Measurements from ENCODE around the gene TMIGD3. TPM values are rescaled to one million over a fixed set of nuclear protein-coding genes. Genes with fewer than 3 reads are reported as not detected.

Gene TMIGD3
- total RNA-seq, 2 experiments from 2014 or later = 0.24 TPM; not detected in 1

- Mint-ChIP-seq H3K27ac (no peak overlapping the region), H3K4me3 (no peak overlapping the region), H3K27me3 (peaks cover 3% of the 10 kb centered on the region), H3K9me3 (no peaks in the 10 kb centered on the region), H3K4me1 (ENCODE audit: low read depth) (peaks cover 5% of the 10 kb centered on the region), H3K36me3 (no peaks in the 10 kb centered on the region)
- intact Hi-C loops (cut with micrococcal nuclease) = no loop called here
- POLR2A ChIA-PET = no interaction called here
- CTCF ChIA-PET = interaction anchor here (0.7 to 1.5 kb wide), 2 partner anchors 30 to 263 kb away, joined by 3 to 4 read pairs; no protein-coding TSS in a partner anchor
- DNase-seq = no peak
Observed at GRCh38 chr1:111484391-111485026, 18.9 kb downstream of the TMIGD3 start.

DNA sequence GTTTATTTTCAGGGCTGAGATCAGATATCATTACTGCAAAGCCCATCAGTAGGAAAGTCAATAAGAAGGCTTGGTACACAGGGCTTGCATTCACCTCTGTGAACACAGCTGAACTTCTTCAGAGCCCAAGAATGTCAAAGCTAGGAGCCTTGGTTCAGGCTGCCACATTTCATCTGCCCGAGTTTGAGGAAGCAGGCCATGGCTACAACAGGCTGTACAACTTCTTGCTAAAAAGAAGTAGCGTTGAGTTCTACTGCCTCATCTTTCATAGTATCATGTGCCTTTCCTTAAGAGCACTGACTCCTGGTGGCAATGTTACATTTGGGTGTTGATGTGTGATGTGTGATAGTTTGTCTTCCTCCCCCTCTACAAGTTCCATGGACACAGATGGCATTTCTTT, 19.6 kb downstream of the TMIGD3 start:
- no peak for DNase-seq
- intact Hi-C loops (cut with micrococcal nuclease) = no loop called here
- CTCF ChIA-PET = interaction anchor here (3.8 kb wide), 1 partner anchor 285 kb away, joined by 34 read pairs; no protein-coding TSS in a partner anchor
- Mint-ChIP-seq H3K27me3 (peaks cover 3% of the 10 kb centered on the region), H3K4me3 (no peak overlapping the region), H3K9me3 (no peaks in the 10 kb centered on the region), H3K36me3 (no peaks in the 10 kb centered on the region), H3K27ac (no peak overlapping the region), H3K4me1 (ENCODE audit: low read depth) (peaks cover 5% of the 10 kb centered on the region)
- POLR2A ChIA-PET = no interaction called here

DNA sequence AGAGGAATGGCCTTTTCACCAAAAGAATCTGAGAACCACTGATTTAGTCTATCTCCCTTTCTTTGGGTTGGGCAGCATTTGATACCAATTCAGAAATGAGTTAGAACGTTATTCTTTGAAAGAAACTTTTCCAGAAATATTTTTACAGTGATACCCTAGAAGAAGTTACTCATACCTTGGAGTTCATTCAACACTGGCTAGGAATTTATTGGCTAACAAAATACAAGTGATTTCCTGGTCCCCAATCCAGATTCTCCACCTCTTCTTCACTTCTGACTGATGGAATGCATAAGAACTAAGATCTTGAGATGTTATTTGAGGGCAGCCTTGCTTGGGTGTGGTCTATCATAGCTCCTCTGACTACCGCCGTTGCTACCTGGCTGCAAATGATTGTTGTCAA, 20.3 kb downstream of the TMIGD3 start:
- Mint-ChIP-seq H3K27ac (no peak overlapping the region), H3K9me3 (no peaks in the 10 kb centered on the region), H3K36me3 (peaks cover 4% of the 10 kb centered on the region), H3K4me1 (ENCODE audit: low read depth) (peaks cover 9% of the 10 kb centered on the region), H3K4me3 (no peak overlapping the region), H3K27me3 (no peaks in the 10 kb centered on the region)
- ChIA-PET CTCF (interaction anchor here (1.5 to 3.8 kb wide), 5 partner anchors 25 to 285 kb away, joined by 3 to 34 read pairs (median 29); partner anchors contain the start of gene INKA2), POLR2A (no interaction called here)
- intact Hi-C loops (cut with micrococcal nuclease) = no loop called here
- no peak for DNase-seq

- H3K27me3 Mint-ChIP-seq = no peaks in the 10 kb centered on the region
- H3K4me3 Mint-ChIP-seq = no peak overlapping the region
- H3K36me3 Mint-ChIP-seq = peaks cover 10% of the 10 kb centered on the region
- POLR2A ChIA-PET = interaction anchor here (0.6 to 0.7 kb wide), 2 partner anchors 256 to 263 kb away, joined by 3 to 4 read pairs; no protein-coding TSS in a partner anchor
- H3K4me1 Mint-ChIP-seq (ENCODE audit: low read depth) = peaks cover 25% of the 10 kb centered on the region
- intact Hi-C loops (cut with micrococcal nuclease) = loop anchor here (1.0 kb wide), 1 partner anchor 266 kb away; no protein-coding TSS in a partner anchor
- no peak overlapping the region for H3K27ac Mint-ChIP-seq
- CTCF ChIA-PET = interaction anchor here (0.8 to 3.8 kb wide), 28 partner anchors 9 to 287 kb away, joined by 3 to 34 read pairs (median 5); partner anchors contain the start of genes ADORA3, INKA2 and TMIGD3
- DNase-seq = peak; percentile 82
- H3K9me3 Mint-ChIP-seq = no peaks in the 10 kb centered on the region
Observed at GRCh38 chr1:111481387-111482221, 21.8 kb downstream of the TMIGD3 start.

GRCh38 chr1:111480674-111481073, 22.8 kb downstream of the TMIGD3 start:
- H3K36me3 Mint-ChIP-seq = peaks cover 10% of the 10 kb centered on the region
- intact Hi-C loops (cut with micrococcal nuclease) = loop anchor here (1.0 kb wide), 1 partner anchor 267 kb away; no protein-coding TSS in a partner anchor
- peaks cover 34% of the 10 kb centered on the region for H3K4me1 Mint-ChIP-seq (ENCODE audit: low read depth)
- no peak overlapping the region for H3K4me3 Mint-ChIP-seq
- H3K9me3 Mint-ChIP-seq = no peaks in the 10 kb centered on the region
- no peak overlapping the region for H3K27ac Mint-ChIP-seq
- POLR2A ChIA-PET = interaction anchor here (0.6 kb wide), 1 partner anchor 135 kb away, joined by 3 read pairs; no protein-coding TSS in a partner anchor
- no peaks in the 10 kb centered on the region for H3K27me3 Mint-ChIP-seq
- DNase-seq = no peak
- CTCF ChIA-PET = interaction anchor here (1.0 to 3.8 kb wide), 7 partner anchors 13 to 288 kb away, joined by 3 to 34 read pairs (median 11); no protein-coding TSS in a partner anchor

GRCh38 chr1:111476761-111477309, 26.6 kb downstream of the TMIGD3 start:
- Mint-ChIP-seq H3K27me3 (no peaks in the 10 kb centered on the region), H3K9me3 (no peaks in the 10 kb centered on the region), H3K27ac (peak overlapping the region; percentile 53), H3K4me3 (peak overlapping the region; percentile 20), H3K36me3 (peaks cover 16% of the 10 kb centered on the region), H3K4me1 (ENCODE audit: low read depth) (peaks cover 62% of the 10 kb centered on the region)
- peak; percentile 57 for DNase-seq
- ChIA-PET POLR2A (interaction anchor here (1.3 to 3.3 kb wide), 3 partner anchors 19 to 31 kb away, joined by 3 to 18 read pairs (median 6); no protein-coding TSS in a partner anchor), CTCF (interaction anchor here (1.2 to 5.3 kb wide), 5 partner anchors 29 to 270 kb away, joined by 3 to 35 read pairs (median 4); partner anchors contain the start of gene WDR77)
- intact Hi-C loops (cut with micrococcal nuclease) = loop anchor here (1.0 to 10.0 kb wide), 2 partner anchors 19 to 602 kb away; partner anchors contain the start of gene CD53

DNA sequence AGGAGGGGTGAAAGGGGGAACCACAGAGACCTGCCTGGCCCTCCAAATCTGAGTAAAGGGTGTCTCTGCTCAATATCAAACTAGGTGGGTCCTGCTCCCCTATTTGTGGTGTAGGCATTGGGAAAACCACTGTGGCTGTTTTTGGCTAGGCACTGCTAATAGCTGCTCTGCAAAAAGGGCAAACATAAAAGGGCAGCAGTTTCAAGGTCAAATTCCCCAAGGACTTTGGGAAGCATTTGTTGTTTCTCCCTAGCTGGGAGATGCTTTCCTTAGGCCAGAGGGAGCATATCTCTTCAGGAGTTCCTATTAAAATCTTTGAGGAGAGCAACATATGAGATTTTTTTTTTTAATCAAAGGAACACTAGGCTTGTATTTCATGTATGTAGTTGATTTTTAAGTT, 27.2 kb downstream of the TMIGD3 start:
- Mint-ChIP-seq H3K27ac (peak overlapping the region; percentile 62), H3K27me3 (no peaks in the 10 kb centered on the region), H3K4me1 (ENCODE audit: low read depth) (peaks cover 58% of the 10 kb centered on the region), H3K36me3 (peaks cover 16% of the 10 kb centered on the region), H3K9me3 (no peaks in the 10 kb centered on the region), H3K4me3 (peak overlapping the region; percentile 20)
- DNase-seq = no peak
- ChIA-PET CTCF (interaction anchor here (0.7 to 5.3 kb wide), 7 partner anchors 20 to 279 kb away, joined by 3 to 35 read pairs (median 4); partner anchors contain the start of gene WDR77), POLR2A (interaction anchor here (0.7 to 3.3 kb wide), 7 partner anchors 20 to 117 kb away, joined by 3 to 18 read pairs (median 4); partner anchors contain the start of gene WDR77)
- intact Hi-C loops (cut with micrococcal nuclease) = loop anchor here (1.0 to 10.0 kb wide), 2 partner anchors 20 to 601 kb away; partner anchors contain the start of gene CD53

- Mint-ChIP-seq H3K27me3 (no peaks in the 10 kb centered on the region), H3K4me1 (ENCODE audit: low read depth) (peaks cover 58% of the 10 kb centered on the region), H3K4me3 (peak overlapping the region; percentile 20), H3K36me3 (peaks cover 16% of the 10 kb centered on the region), H3K9me3 (no peaks in the 10 kb centered on the region), H3K27ac (peak overlapping the region; percentile 62)
- peak; percentile 71 for DNase-seq
- CTCF ChIA-PET = interaction anchor here (0.7 to 5.3 kb wide), 8 partner anchors 20 to 279 kb away, joined by 3 to 35 read pairs (median 4); partner anchors contain the start of gene WDR77
- intact Hi-C loops (cut with micrococcal nuclease) = loop anchor here (1.0 to 10.0 kb wide), 3 partner anchors 21 to 601 kb away; partner anchors contain the start of gene CD53
- POLR2A ChIA-PET = interaction anchor here (0.7 to 3.3 kb wide), 6 partner anchors 21 to 117 kb away, joined by 3 to 18 read pairs (median 4); partner anchors contain the start of gene WDR77
Observed at GRCh38 chr1:111475701-111476100, 27.7 kb downstream of the TMIGD3 start.

- no peaks in the 10 kb centered on the region for H3K27me3 Mint-ChIP-seq
- H3K27ac Mint-ChIP-seq = peak overlapping the region; percentile 88
- ChIA-PET POLR2A (interaction anchor here (3.3 kb wide), 1 partner anchor 34 kb away, joined by 18 read pairs; no protein-coding TSS in a partner anchor), CTCF (interaction anchor here (1.0 to 5.3 kb wide), 5 partner anchors 34 to 280 kb away, joined by 4 to 35 read pairs (median 5); no protein-coding TSS in a partner anchor)
- H3K4me3 Mint-ChIP-seq = peak overlapping the region; percentile 78
- peaks cover 16% of the 10 kb centered on the region for H3K36me3 Mint-ChIP-seq
- DNase-seq = no peak
- peaks cover 58% of the 10 kb centered on the region for H3K4me1 Mint-ChIP-seq (ENCODE audit: low read depth)
- intact Hi-C loops (cut with micrococcal nuclease) = loop anchor here (10.0 kb wide), 1 partner anchor 600 kb away; the partner anchor contains the start of gene CD53
- H3K9me3 Mint-ChIP-seq = no peaks in the 10 kb centered on the region
Observed at GRCh38 chr1:111474521-111474920, 28.9 kb downstream of the TMIGD3 start.

DNA sequence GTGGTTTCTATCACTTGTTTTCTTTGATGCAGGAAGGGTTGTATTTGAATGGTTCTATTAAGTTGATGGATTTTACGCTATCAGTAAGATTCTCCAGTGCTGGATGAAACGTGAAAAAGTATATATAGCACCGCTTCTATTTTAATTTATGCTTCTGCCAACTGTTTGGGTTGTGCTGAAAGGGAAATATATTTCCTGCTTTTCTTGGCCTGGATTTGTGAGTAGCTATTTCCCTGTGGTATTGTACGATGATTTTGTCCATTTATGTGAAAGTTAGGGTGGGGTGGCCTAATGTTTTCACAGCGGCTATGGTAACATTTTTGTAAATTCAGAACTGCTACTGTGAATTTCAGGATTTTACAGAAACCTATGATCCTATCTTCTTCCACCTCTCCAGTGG, 29.3 kb downstream of the TMIGD3 start:
- peak overlapping the region; percentile 88 for H3K27ac Mint-ChIP-seq
- H3K36me3 Mint-ChIP-seq = peaks cover 16% of the 10 kb centered on the region
- DNase-seq = no peak
- intact Hi-C loops (cut with micrococcal nuclease) = loop anchor here (10.0 kb wide), 1 partner anchor 599 kb away; the partner anchor contains the start of gene CD53
- no peaks in the 10 kb centered on the region for H3K27me3 Mint-ChIP-seq
- no peaks in the 10 kb centered on the region for H3K9me3 Mint-ChIP-seq
- POLR2A ChIA-PET = no interaction called here
- peaks cover 58% of the 10 kb centered on the region for H3K4me1 Mint-ChIP-seq (ENCODE audit: low read depth)
- peak overlapping the region; percentile 78 for H3K4me3 Mint-ChIP-seq
- CTCF ChIA-PET = interaction anchor here (1.0 to 2.4 kb wide), 4 partner anchors 34 to 281 kb away, joined by 4 to 14 read pairs (median 4); no protein-coding TSS in a partner anchor

- ChIA-PET POLR2A (interaction anchor here (1.2 kb wide), 1 partner anchor 55 kb away, joined by 3 read pairs; no protein-coding TSS in a partner anchor), CTCF (interaction anchor here (1.1 to 2.6 kb wide), 3 partner anchors 36 to 284 kb away, joined by 5 to 10 read pairs (median 5); no protein-coding TSS in a partner anchor)
- Mint-ChIP-seq H3K36me3 (peaks cover 7% of the 10 kb centered on the region), H3K9me3 (no peaks in the 10 kb centered on the region), H3K4me3 (no peak overlapping the region), H3K27me3 (no peaks in the 10 kb centered on the region), H3K4me1 (ENCODE audit: low read depth) (peaks cover 37% of the 10 kb centered on the region), H3K27ac (no peak overlapping the region)
- no peak for DNase-seq
- intact Hi-C loops (cut with micrococcal nuclease) = loop anchor here (1.0 to 10.0 kb wide), 4 partner anchors 16 to 597 kb away; partner anchors contain the start of genes ATP5PB, CD53 and WDR77
Observed at GRCh38 chr1:111471538-111471937, 31.9 kb downstream of the TMIGD3 start.

Data from activated CD4-positive, alpha-beta memory T cell treated with anti-CD3 and anti-CD28 coated beads for 36 hours (primary cell).